Right renal cortex interstitium (tissue), 3 donors: ENCODE data around the gene APH1B. TPM values are rescaled to one million over a fixed set of nuclear protein-coding genes. Genes with fewer than 3 reads are reported as not detected.

Experiments
- DNase-seq, 3 donors: peaks; one replicate each; pipeline ENCODE4 v3.0.0-alpha.2; 2013; ENCODE audit warnings: low read depth in 3 of 3, low spot score in 2 of 3
- polyA plus RNA-seq, 3 donors: library from polyadenylated mRNA; unstranded; fragments of 120-200 nt; gene quantifications; one replicate each; pipeline ENCODE4 v1.2.1, GENCODE V29; 2013; ENCODE audit not compliant: insufficient read length in 3 of 3

APH1B gene
- polyA plus RNA-seq, 3 donors = 17.1 to 18.5 (median 18.4) TPM

DNA sequence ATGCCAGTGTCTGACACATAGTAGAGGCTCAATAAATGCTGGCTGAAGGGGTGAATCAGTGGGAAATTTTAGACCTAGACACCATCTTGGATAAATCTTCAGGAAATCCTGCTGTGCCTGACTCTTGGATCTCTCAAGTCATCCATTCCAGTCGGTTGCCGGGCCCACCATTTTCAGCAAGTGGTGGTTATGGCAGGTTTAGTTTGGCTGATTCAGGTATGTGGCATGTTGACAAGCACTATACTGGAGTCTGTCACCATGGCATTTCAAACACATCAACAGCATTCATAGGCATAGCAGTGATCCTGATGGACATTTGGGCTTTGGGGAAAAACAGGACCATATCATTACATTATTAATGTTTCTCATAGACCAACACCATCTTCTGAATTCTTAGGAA is 25.7 kb upstream of the APH1B start:
- no peak for DNase-seq

GRCh38 chr15:63252292-63252691 is 25.1 kb upstream of the APH1B start:
- DNase-seq = no peak

- no peak for DNase-seq
These were observed 22.4 kb upstream of the APH1B start for GRCh38 chr15:63254991-63255390.

DNA sequence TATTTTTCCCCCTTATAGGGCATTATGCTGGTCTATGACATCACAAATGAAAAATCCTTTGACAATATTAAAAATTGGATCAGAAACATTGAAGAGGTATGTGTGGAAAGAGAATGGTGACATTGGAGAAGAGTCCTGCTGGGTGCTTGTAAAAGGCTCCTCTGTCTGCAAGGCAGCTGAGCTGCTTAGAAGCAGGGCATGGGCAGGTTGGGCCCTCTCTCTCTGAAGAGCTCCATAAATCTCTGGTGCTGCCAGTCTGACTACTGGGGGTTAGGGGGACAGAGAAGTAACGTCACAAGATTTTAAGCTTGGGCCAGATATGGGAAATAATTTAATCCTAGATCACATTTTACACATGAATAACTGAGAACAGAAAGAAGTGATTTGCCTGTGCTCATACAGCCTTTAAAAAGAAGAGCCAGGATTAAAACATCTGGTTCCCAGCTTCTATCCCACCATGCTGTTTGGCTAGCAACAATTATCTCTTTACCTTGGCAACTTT is 21.9 kb upstream of the APH1B start:
- DNase-seq = no peak

DNA sequence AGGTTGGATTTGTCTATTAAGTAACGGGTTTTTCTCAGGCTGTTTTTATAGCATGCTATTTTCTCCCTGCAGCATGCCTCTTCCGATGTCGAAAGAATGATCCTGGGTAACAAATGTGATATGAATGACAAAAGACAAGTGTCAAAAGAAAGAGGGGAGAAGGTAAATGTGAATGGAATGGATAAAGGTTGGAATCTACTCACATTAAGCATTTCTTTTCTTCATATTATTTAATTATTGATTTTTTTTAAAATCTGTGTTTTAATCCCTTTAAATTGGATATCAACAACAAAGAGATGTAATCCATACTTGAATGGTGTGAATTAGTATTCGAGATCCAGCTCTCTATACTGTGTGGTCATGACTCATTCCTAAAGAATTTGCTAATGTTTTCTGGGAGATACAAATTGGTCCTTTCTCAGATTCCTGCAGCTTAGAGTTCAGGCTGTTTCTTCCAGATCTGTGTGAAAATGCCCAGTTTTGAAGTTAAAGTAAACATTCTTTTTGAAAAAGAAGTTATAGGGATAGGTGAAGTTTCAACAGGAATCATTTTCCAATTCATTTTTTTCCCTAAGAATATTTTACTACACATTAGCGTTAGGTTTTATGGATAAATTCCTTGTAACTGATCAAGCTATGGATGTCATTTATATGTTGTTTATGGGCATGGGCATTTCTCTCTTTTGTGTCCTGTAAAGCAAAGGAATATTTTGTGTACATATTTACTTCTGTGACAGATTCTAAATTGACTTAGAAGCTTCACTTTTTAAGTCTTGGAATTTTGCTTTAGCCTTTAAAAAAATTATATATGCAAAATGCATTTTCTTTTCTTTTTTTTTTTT is 20.8 kb upstream of the APH1B start:
- no peak for DNase-seq

DNA sequence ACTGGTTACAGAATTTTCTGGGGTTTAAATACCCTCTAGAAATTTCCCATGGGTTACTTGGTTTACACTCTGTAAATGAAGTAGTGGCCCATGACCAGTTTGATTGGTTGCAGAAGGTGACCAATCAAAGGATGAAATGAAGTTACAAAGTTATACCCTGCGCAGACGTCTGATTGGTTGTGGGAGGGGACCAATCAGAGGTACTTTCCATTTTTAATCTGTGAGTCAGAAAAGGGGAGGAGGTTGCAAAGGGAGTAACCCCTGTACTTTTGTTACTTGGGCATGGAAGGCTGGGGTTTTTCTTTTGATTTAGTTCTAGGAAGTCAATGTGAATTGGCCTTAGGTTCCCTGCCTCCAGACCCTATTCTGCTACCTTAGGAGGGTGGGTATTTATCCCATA is 18.7 kb upstream of the APH1B start:
- DNase-seq = no peak

DNA sequence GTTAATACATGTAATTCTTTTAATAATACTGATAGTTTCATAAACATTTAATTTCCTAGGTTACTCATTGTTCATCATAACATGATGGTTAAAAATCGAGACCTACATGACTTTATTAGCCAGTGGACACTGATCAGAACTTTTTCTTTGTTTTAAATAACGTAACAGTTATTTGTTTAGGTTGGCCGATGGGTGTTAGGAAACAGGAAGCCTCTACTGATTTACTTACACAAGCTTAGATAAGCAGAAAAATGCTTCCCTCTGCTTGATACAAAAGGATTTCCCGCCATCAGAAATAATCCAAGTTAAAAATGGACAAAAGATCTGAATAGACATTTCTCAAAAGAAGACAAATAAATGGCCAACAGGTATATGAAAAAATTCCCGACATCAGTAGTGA is 16.6 kb upstream of the APH1B start:
- no peak for DNase-seq

DNA sequence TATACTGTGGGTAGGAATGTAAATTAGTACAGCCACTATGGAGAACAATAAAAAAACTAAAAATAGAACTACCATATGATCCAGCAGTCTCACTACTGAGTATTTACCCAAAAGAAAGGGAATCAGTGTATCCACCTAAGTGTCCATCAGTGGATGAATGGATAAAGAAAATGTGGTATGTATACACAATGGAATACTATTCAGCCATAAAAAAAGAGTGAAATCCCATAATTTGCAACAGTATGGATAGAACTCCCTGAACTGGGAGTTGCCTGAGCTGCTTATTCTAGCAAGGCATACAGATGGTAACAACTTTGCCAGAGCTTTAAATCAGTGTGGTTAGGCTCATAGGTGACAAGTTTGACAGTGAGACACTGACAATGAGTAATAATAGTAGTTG is 16.1 kb upstream of the APH1B start:
- DNase-seq = no peak

DNA sequence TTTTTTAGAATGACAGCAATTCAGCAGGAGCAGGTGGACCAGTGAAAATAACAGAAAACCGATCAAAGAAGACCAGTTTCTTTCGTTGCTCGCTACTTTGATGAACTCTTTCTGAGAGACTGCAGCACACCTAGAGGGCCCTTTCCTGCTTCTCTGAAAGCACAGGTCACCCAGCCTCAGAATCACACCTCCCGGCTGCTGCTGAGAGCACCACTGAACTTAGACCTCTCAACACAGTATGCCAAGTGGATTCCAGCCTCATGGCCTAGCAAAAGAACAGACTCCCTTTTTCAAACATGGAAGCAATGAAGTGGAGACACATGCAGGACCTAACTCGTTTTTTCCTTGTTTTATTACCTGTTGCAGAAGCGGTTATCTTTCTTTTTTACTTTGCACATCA is 13.9 kb upstream of the APH1B start:
- DNase-seq = no peak

DNA sequence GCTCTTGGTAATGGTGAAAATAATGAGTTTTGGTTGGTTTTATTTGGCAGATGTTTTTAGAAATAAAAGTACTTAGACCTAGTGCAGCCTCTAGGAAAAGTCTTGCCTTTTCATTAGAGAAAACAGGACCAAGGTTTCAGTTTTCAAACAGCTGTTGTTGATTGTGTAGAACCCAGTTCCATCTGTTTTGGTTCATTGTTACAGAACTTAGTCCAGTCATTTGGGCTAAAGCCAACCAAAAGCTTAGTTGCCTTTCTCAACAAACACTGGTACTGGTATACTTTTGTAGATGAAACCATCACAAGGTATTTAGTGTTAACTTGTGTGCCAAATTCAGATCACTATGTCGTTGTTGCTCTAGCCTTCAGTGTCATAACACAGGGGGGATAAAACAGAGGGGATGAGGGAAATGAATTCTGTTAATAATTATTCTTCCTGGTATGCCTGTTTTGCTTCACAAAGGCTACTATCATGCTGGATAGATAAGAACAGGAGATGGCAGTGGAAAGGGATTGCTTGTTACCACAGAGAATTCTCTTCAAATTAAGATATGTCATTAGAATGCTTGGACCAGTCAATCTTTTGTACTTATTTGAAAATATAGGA is 12.6 kb upstream of the APH1B start:
- no peak for DNase-seq

GRCh38 chr15:63274427-63274826 is 3.0 kb upstream of the APH1B start:
- DNase-seq = no peak

- DNase-seq = no peak
These were observed 915 bp upstream of the APH1B start for GRCh38 chr15:63276342-63277037.

DNA sequence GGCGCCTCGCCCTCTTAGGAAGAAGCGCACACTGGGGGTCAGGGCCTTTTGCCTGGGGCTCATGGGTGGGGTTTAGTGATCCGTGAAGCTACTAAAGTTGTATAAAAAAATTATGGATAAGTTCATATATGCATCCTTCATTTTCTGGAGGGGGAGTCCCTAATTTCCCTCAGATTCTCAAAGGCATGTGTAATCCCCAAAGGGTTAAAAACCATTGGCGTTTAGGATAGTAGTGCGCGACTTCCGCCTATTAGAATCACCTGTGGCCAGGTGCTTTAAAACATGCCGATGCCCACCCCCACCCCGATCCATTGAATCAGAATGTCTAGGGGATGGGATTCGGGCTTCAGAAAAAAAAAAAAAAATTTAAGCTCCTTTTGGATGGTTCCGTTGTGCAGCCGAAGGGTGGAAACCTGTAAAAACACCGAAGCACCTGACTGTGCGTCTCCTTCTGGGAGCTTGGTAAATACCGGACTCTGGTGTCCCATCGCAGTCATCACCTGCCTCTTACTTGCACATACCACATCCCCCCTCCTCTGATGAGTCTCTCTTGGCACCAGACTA is 570 bp downstream of the APH1B start:
- no peak for DNase-seq

DNA sequence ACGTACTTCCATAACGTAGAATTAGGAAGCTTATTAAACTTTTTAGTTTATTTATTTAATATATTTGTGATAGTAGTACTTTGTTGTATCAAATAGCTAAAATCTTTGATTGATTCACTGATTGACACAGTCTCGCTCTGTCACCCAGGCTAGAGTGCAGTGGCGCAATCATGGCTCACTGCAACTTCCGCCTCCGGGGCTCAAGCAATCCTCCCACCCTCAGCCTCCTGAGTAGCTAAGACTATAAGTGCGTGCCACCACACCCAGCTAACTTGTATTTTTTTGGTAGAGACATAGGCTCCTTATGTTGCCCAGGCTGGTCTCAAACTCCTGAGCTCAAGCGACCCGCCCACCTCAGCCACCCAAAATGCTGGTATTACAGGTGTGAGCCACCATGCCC is 5.7 kb downstream of the APH1B start:
- no peak for DNase-seq

GRCh38 chr15:63284335-63284734 is 6.9 kb downstream of the APH1B start:
- no peak for DNase-seq

GRCh38 chr15:63287109-63287508 is 9.7 kb downstream of the APH1B start:
- DNase-seq = no peak

GRCh38 chr15:63288342-63288741 is 10.9 kb downstream of the APH1B start:
- DNase-seq = no peak

DNA sequence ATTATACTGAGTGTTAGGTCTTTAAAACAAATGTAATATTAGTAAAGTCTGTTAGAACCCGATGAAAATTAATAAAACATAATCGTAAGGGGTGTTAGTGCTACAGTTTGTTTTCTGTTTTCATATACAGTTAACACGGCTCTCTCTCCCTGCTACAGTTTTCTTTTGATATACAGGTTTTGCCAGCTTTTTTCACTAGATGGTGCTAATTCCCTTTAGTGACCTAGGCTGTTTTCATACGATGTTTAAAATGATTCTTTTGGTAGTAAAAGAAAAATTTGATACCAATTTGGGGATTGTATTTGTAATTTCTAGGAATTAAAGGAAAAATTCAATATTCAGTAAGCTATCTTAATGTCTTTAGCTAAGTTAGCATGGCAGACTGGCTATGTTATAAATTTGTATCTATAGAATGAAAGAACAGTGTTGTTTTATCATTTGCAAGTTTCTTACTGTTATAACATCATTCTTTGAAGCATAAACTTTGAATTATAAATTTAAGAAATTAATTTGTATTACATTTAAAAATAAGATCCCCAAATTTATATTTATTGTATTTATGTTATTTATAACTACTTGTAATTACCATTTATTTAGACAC is 11.5 kb downstream of the APH1B start:
- no peak for DNase-seq

DNA sequence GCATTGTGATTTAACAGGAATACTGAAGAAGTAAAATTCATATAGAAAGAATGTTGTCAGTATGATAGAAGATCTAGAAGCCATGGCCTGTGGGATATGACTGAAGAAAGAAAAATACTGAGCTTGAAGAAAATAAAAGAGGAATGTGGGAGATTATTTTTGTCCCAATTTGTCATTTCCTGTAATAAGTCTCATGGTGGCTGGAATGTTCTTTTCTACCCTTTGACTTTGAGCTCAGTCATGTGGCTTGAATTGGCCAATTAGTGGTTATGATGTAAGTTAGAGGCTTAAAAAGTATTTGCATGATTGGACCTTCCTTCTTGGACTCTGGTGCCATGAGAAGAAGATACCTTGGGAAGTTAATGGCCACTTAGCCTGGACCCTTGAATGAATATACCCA is 14.1 kb downstream of the APH1B start:
- DNase-seq = no peak

DNA sequence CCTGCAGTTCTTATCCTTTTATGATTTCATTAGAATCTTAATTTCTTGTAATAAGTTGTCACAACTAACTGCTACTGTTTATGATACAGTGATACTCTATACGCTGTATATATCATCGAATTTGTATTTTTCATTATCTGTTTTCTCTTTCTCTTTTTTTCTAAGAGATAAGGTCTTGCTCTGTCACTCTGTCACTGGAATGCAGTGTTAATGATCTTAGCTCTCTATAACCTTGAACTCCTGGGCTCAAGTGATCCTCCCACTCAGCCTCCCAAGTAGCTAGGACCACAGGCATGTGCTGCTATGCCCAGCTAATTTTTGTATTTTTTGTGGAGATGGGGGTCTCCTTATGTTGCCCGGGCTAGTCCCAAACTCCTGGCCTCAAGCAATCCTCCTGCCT is 14.8 kb downstream of the APH1B start:
- DNase-seq = no peak

- DNase-seq = no peak
These were observed 15.4 kb downstream of the APH1B start for GRCh38 chr15:63292771-63293170.
